Stimulated activated CD8-positive, alpha-beta memory T cell treated with anti-CD3 and anti-CD28 coated beads, Interleukin-12 subunit alpha, Interleukin-12 subunit beta, amount 100 ng/mL, for 24 hours (primary cell): ENCODE data around the gene BRD1.
"Not testable (repeated sequence)": the region's sequence is repeated elsewhere in the genome, so short reads cannot be mapped to it uniquely, and the experiment has no call there.

Experiments
- DNase-seq: peaks from one replicate; pipeline ENCODE4 v3.0.0-alpha.2; 2020; ENCODE audit errors: extremely low read depth

The BRD1 gene

DNA sequence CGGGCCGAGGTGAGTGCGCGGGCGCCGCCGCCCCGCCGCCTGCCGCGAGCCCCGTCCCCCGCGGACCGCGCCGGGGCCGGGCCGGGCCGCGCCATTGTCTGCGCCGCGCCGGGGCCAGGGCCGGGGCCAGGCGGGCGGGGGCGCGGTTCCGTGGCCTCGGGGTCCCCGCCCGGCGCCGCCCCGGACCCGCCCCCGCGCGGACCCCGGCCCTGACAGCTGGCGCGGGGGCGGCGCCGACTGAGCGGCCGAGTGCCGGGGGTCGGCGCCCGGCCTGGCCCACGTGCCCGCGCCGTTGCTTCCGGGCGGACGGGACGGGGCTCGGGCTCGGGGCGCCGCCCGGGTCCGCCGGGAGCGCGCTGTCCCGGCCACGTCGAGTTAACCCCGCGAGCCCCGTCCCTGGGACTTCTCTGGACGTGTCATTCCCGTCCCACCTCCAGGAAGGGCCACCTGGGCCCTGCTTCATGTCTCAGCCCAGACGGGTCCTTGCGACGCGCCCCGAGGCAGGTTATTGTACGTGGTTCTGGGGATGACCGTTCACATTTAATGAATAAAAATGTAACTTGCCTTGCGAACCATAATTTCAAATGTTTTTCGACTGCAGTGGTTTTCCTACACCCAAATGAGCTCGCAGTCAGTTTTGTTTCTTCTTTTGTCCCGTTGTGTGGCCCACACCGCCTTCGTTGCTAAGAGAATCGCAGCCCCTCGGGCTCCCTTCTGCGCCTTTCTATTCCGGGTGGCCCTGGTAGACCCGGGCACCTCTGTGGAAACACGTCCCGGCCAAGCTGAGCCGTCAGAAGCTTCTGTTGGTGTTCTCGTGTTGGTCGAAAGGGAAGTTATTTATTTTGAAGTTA is 26.5 kb upstream of the BRD1 start:
- no peak for DNase-seq

DNA sequence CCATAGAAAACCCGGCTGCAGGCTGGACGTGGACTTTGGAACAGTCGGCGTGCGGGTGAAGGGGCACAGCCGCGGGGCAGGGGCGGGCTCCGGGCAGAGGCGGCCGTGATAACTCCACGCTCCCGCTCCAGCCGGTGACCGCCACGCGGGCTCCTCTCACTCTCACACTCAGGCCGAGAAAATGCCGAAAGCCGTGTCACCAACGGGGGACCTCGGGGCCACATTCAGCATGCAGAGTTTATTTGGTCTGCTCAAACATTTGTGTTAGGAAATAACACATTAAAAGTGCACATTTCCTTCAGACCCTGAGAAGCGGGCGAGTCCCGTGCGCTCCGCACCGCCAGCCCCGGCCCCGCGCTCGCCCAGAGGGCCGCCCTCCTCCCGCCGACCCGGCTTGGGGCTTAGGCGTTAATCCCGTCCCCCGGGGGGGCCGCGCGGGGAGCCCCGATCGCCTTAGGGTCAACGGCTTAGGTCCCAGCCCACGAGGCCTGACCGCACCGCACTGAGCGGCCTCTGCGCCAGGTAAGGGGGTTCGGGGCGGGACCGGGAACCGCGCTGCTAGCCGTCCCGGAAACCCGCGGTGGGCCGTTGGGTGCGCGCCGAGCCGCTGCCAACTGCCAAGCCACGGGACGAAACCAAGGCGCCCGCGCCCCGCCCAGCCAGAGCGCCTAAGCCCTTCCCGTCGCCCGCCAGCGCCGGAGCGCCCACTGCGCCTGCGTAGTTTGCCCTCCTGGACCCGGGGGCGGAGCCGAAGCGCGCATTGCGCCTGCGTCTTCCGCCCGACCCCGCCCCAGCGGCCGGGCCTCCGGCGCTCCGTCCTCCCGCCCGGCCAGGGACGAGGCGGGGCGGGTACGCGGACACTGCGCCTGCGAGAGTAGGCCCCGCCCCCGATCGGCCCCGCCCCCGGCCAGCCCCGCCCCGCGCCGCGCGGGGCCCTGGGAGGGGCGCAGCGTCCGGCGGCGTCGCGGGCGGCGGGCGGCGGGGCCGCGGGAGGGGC is 25.5 kb upstream of the BRD1 start, which contains the start of gene ZBED4:
ZBED4 (plus strand) TSS at position 947 of the 997 bp plus-strand sequence. CDS start 29,819 bp downstream, outside the sequence.
- DNase-seq: peak; percentile 97

DNA sequence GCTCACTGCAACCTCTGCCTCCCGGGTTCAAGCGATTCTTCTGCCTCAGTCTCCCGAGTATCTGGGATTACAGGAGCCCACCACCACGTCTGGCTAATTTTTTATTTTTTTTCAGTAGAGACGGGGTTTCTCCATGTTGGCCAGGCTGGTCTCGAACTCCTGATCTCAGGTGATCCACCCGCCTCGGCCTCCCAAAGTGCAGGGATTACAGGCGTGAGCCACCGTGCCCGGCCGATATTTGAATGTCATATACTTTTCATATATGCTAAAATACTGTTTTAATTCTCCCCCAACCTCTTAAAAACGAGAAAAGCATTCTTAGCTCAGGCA is 24.9 kb upstream of the BRD1 start:
- DNase-seq: not testable (repeated sequence)

DNA sequence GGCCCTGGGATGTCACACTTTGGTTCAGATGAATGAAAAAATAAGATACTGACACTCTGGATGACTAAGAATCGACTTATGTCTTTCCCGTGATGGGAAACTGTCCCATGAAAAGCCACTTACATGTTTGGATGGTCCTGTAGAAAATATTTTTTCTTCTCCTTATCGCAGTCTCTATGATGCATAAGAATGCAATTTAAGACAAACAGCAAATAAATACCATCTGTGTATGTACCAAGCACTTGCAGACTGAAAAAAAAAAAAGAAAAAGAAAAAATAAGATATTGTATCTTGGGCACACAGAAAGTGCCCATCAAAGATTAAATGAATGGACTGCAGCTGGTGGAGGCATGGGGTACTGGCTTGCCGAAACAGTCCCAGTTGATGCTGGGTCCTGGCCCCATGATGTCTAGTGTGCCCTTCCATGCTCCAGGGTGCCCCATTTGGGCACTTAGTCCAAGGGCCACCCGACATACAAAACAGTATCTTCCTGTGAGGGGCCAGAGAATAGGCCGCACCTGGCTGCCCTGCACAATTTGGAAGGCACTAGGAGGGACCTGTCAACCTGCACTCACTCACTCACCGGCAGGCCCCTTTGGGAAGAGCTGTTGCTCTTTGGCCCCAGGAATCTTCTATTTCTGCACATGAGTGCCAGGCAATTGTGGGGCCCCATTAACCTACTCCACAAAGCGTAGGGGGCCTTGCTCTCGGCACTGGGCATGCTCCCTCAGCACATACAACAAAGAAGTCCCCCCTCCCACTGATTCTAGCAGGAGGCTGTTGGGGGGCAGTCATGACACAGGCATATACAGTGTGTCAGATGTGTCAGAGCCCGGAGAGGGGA is 23.5 kb upstream of the BRD1 start:
- no peak for DNase-seq

DNA sequence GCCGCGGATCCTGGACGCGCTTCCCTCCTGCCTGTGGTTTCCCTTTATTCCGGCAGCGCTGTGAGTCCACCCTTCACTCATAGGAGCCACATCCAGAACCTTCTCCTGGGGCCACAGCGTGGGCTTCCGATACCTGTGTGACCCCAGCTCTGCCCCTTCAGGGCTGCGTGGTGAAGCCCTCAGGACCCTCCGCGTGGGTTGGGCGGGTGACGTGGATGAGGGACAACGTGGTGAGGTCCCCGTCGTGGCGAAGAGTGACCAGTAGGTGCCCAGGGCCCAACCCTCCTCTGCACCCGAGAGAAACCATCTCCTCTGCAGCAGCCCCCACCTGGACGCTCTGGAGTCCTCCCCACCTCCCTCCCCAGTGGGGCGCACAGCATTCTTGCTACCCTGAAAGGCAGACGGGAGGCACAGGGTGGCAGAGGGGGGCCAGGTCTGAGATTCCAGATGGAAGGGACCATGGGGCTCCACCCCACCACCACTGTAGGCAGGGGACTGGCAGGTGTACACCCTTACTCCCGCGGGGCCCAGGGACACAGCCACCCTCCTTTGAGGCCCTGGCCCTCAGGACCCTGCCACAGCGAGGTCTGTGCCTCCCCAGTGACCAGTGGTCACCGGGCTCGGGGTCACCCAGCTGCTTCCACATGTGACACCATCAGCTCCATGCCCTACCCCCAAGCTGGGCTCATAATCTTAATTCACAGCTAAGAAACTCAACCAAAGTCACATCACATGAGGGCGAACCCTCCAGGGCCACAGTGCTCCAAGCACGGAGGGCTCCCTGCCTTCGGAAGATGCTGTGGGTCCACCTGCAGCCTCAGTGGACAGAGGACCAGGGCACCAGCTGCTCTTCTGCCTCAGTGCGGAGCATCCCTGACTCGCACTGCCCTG is 22.6 kb upstream of the BRD1 start:
- no peak for DNase-seq

DNA sequence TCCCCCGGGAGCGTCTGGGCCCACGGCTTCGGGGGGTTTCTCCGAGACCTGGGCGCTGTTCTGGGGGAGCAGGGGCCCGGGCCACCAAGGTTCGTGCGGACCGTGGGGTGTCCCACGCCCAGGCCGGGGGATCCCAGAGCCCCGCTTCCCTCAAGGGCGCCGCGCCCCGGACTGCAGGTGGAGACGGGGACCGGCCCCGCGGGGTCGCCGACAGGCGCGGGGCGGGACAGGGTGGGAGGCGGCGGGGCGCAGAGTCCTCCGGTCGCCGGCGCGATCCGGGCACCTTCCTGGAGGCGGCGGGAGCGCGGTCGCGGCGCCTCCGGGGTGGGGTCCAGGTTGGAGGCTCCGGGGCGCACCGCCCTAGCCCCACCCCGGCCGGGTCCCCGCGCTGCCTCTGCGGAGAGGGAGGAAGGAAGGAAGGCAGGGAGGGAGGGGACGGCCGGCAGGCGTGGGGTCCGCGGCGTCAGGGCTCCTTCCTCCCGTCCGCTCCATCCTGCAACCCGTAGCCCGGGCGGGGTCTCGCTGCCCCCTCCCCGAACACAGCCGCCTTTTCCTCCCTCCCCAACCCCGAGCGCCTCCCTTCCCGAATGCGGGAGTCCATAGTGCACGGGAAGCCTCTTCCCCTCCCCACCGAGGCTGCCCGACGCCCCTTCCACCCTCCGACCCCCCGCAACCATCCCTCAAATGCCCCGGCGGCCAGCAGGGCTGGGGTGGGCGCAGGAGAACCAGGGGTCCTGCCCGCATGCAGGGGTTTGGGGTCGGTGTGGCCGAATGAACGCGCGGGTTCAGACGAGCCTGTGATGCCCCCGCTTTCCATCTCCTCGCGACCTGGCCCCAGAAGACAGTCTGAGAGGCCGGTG is 21.7 kb upstream of the BRD1 start:
- DNase-seq: no peak

DNA sequence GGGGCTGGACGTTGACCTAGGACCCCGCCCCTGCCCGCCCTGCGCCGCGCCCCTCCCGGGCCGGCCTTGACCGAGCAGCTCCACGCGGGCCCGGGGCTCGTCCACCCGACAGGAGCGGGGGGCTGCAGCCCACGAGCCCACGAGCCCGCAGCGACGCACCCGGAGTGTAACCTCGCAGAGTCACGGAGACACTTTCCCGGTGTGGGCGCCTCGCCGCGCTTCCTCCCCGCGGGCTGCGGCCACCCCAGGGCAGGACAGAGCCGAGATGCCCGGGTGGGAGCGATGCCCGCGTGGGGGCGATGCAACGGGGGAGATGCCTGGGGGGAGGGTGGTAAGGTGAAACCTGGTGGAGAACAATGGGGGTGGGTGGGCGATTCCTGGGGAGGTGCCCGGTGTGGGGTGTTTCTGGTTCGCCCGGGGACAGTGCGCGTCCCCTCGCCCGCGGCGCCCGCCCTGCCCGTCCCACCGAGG is 21.1 kb upstream of the BRD1 start:
- DNase-seq: no peak

DNA sequence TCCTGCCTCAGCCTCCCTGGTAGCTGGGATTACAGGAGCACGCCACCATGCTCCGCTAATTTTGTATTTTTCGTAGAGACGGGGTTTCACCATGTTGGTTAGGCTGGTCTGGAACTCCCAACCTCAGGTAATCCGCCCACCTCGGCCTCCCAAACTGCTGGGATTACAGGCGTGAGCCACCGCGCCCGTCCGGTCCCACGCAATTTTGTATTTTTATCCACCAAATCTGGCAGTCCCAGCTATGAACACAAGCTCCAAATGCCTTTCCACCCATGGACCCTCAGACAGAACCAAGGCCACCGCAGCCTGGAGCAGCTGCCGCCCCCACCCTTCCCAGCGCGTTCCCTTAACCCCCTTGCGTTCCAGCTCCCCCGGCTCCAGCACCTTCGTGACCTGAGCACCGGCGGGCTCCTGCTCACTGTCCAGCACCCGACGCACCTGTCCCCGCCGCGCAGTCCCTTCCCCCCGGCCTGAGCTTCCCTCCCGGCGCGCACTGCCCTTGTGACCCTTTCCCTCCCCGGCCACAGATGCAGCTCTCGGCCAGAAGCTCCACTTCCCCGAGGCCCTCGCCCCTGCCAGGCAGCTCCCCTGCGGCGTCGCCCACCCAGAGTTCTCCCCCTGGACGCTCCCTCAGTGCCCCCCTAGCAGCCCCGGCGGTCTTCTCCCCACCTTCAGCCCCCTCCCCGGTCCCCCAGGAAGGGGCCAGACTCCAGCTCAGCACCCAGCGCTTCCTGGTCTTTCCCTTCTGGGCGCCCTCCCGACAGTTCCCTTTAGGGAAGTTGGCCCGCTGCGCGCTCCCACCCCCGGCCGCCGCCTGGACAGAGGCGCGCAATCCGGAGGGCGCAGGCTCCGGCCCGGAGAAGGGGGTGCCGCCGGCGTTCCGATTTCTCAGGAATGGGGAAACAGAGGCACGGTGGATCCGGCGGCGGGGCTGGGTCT is 20.3 kb upstream of the BRD1 start:
- DNase-seq: no peak

DNA sequence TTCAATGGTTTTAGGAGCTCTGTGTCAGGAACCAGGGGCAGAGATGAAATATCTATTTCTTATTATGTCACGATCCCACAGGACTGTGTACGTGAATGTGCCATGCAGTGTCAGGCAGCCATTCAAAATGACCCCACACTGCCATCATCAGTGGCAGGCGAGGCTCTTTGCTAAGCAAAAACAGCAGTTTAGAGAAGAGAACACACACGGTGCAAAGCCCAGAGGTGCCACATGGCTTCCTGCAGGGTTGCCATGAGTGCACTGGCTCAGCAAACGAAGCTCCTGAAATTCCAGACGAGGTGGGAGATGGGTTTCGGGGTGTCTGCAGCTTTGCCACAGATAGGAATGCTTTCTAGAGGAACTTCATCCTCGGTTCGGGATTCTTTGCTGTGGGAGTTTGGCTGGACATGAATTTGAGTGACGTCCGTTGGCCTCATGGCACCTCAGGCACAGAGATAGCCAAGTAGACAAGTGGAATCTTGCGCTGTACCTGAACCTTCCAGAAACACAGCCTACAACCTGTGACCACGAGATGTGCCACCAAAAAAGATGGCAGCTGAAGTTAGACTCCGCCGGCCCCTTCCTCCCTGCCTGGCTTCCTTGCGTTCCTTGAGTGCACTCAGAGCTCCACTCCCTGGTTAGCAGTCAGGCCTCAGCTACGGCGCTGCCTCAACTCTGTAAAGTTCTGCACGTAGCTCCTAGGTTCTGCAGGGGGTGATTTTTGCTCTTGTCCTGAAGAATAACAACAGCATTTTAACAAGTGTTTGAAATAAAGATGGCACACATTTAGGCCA is 18.2 kb upstream of the BRD1 start:
- no peak for DNase-seq

DNA sequence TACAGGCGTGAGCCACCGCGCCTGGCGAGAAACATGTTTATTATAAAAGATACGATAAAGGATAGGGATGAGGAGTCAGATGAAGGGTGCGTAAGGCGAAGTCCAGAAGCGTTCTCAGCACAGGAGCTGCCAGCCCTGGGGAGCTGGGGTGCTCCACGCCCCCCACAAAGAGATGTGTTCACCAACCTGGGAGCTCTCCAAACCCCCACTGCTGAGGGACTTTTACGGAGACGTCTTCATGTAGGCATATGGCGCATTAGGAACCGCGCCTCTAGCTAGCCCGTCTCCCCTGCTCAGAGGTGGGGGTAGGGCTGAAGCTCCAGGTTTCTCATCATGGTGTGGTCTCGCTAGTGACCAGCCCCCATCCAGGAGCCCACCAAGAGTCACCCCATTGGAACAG is 17.6 kb upstream of the BRD1 start:
- no peak for DNase-seq

DNA sequence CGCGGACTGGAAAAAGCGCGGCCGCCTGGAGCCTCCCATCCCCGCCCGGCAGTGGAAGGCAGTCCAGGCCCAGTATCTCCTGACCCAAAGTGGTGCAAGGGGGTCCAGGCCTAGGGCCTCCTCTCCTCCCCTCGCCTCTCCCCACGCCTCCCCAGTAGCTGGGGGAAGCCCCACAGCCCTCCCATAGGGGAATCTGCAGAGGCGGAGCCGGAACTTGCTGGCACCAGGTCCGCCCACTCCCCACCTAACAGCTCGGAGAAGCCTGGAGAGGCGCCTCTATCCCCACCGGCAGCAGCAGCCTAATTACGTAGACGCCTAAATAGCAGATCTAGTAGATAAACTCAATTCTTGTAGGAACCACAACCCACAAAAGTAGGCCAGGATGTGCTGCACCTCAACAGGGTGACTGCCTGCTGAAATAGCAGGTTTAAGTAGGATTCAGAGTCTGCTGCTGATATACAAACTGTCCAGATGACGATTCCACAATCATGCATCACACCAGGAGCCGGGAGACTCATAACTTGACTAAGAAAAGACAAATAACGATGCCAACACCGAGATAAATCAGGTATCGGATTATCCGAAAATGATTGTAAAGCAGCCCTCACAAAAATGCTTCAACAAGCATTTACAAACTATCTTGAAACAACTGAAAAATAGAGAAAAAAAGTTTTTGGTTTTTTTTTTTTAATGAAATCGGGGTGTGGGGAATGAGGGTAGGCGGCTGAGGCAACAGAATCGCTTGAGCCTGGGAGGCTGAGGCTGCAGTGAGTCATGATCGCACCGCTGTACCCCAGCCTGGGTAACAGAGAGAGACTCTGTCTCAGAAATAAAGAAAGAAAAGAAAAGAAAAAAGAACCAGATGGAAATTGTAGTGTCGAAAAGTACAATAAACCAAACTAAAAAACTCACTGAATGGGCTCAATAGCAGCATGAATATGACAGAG is 11.4 kb upstream of the BRD1 start:
- DNase-seq: peak; percentile 66

DNA sequence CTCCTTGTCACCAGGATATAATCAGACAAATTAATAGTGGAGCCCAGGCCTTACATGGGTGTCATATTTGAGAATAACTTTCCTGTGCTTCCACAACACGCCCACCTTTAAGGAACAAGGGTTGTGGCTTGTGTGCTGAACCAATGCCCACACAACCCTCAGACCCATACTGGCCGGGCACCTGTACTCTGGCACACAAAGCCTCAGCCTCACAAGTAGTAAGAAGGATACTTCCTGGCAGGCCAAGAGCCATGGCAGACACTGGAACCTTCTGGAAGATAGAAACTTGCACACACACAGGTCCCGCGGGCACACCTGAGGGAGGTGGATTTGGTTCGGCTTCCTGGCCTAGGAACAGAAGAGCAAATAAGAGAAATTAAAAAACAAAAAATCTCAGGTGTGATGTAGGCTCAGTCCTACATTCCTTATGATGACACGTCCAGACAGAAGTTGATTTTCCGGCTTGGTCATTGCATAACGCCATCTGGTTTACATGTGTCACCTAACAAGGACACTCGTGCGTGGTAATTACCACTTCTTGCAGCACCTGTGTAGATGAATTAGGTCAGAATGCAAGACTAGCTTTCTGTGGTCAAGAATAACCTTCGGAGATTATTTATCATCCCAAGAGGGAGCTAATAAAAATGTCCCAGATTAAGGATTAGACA is 5.8 kb upstream of the BRD1 start:
- DNase-seq: no peak

DNA sequence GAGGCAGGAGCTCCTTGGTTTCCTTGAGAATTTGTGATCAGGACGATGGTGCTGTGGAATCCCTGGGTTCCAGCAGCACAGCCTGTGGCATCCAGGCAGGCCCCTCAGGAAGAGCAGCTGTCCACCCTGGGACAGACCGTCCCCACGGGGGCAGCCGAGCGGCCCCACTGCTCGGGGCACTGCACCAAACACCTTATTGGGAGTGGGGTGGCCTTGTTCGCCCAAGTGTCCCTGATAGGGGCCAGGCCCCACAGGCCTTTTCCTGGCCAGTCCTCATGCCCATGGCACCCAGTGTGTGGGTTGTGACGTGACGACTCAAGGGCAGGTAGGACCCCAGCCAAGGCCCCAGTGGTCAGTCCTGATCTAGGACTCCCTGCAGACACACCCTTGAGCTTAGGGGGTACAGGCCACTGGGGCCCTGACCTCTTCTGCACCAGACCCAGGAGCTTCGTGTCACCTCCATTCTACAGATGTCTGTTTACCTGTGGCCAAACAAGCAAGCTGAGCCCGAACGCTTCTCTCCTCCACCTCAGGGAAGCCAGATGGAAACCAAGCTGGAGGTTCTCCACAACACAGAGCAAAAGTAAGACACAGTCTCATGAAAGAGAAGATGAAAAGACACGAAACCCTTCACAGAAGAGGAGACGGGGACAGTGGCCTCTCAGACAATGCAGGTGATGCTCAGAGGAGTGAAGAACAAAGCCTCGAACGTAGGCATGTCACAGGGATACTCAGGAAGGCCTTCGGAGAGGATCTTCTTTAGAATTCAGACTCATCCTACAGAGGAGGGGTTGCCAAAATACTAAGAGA is 1.6 kb upstream of the BRD1 start:
- no peak for DNase-seq

DNA sequence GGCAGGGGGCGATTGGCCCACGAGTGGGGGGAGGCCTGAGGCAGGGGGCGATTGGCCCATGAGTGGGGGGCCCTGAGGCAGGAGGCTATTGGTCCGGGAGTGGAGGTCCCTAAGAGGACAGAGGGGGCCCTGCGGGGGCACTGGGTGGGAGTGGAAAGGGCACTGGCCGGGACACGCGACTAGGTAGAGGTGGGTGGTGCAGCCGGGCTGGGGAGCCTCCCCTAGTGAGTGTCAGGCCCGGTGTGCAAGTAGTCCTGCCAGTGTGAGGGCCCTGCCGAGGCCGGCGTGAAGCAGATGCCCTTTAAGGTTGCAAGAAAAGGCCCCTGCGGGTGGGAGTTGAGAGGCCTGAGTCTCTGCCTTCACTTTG is 909 bp upstream of the BRD1 start:
- DNase-seq: no peak

DNA sequence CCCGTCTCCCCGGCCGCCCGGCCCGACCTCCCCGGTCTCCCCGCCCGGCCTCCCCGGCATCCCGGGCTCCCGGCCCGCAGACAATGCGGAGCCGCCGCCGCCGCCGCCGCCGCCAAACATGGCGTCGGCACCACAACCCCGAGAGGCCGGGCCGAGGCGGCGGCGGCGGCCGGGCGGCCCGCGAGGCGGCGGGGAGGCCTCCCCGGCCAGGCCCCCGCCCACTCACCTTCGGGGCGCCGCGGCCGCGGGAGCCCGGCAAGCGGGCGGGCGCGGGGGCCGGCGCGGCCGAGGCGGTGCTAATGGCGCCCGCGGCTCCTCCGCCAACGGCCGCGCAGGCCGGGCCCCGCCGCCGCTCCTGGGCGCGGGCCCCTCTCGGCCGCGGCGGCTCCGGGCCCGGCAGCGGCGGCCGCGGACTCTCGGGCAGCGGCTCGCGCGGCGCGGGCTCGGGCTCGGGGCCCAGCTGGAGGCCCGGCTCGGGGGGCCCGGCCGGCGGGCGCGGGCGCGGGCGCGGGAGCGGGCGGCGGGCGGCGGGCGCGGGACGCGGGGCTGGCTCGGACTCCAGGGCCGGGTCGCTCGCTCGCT is 311 bp downstream of the BRD1 start:
- no peak for DNase-seq
